ENCODE results near the gene ZFAND2B. TPM values are rescaled to one million over a fixed set of nuclear protein-coding genes. Genes with fewer than 3 reads are reported as not detected.

Gene ZFAND2B
- total RNA-seq, 6 donors from 2014 or later: 38.7 to 59.7 (median 43.3) TPM

DNA sequence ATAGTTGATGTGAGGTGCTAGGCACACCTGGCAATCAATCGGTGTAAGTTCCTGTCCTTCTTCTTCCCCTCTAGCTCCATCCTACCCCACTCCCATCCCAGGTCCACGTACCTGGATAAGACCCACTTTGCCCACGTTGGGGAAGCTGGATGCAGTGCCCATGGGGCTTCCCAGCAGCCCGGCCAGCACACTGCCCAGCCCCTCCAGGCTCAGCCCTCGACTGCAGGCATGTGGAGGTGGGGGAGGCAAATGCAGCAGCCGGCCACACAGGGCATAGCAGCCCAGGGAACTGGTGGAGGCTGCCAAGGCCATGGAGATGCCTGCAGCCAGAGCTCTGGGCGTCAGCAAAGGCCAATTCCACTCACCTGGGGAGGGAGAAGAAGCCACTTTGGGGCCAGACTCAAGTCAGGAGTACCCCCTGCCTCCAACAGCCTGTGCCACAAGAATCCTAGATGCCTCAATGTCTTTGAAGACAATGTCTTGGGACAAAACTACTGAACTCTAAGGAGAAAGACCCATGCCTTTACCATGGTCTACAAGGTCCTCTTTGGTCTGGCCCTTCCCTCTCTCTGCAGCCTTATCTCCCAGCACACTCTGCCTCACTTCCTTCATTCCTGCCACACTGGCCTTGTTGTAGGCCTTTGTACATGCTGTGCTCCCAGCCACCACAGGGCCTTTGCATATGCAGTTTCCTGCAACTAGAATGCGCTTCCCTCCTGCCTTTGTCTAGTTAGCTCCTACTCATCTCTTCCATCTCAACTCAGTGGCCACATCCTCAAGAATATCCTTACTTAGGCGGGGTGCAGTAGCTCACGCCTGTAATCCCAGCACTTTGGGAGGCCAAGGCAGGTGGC, 41.3 kb upstream of the ZFAND2B start:
- whole genome bisulfite sequencing, 2 donors: 88 to 91% methylated on average over 8 to 10 of the region's 10 CpGs
- ATAC-seq (ENCODE audit: low FRiP score in 2 of 2): no peak
- no peaks in the 10 kb centered on the region for H3K9me3 ChIP-seq

DNA sequence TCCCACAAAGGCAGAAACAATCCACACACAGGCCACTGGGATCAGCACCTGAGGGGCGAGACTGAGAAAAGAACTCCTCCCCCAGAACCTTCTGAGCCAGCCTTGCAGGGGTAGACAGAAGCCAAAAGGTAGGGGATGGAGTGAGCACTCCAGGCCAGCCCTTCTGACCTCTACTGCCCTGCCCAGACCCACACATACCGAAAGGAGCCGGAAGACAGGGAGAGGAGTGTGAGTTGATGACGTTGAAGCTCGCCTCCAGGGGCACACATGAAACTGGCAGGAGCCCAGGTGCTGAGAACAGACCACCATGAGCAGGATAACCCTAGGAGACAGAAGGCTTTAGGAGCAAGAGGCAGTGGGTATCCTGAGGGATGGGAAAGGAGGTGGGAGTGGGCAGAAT, 38.6 kb upstream of the ZFAND2B start:
- DNase-seq (no peak), ATAC-seq (ENCODE audit: low FRiP score in 2 of 2) (no peak)
- Histone ChIP-seq H3K4me1 (peaks cover 0 to 9% (median 8%) of the 10 kb centered on the region in 4 donors), H3K27me3 (no peaks in the 10 kb centered on the region), H3K4me3 (no peak overlapping the region), H3K36me3 (peaks cover 0 to 16% (median 11%) of the 10 kb centered on the region in 4 donors), H3K27ac (no peak overlapping the region), H3K9me3 (no peaks in the 10 kb centered on the region)
- 76 to 82% methylated on average over 5 of the region's 5 CpGs for WGBS, 2 donors
- no peak for TF ChIP-seq POLR2A (IDR thresholded peaks at IDR 0.05)
- TF ChIP-seq, protein P1, sequence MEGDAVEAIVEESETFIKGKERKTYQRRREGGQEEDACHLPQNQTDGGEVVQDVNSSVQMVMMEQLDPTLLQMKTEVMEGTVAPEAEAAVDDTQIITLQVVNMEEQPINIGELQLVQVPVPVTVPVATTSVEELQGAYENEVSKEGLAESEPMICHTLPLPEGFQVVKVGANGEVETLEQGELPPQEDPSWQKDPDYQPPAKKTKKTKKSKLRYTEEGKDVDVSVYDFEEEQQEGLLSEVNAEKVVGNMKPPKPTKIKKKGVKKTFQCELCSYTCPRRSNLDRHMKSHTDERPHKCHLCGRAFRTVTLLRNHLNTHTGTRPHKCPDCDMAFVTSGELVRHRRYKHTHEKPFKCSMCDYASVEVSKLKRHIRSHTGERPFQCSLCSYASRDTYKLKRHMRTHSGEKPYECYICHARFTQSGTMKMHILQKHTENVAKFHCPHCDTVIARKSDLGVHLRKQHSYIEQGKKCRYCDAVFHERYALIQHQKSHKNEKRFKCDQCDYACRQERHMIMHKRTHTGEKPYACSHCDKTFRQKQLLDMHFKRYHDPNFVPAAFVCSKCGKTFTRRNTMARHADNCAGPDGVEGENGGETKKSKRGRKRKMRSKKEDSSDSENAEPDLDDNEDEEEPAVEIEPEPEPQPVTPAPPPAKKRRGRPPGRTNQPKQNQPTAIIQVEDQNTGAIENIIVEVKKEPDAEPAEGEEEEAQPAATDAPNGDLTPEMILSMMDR (IDR thresholded peaks at IDR 0.05): no peak

More for the DNA sequence above, 41.3 kb upstream of the ZFAND2B start:
- Histone ChIP-seq H3K27me3 (no peaks in the 10 kb centered on the region), H3K4me1 (peaks cover 5 to 6% (median 5%) of the 10 kb centered on the region in 4 donors), H3K27ac (no peak overlapping the region), H3K4me3 (no peak overlapping the region), H3K36me3 (no peaks in the 10 kb centered on the region)
- DNase-seq: no peak
- TF ChIP-seq POLR2AphosphoS5 (IDR thresholded peaks at IDR 0.05) (no peak), EP300 (IDR thresholded peaks at IDR 0.05) (no peak), POLR2A (IDR thresholded peaks at IDR 0.05) (no peak)
- TF ChIP-seq, protein P1 (IDR thresholded peaks at IDR 0.05): no peak

DNA sequence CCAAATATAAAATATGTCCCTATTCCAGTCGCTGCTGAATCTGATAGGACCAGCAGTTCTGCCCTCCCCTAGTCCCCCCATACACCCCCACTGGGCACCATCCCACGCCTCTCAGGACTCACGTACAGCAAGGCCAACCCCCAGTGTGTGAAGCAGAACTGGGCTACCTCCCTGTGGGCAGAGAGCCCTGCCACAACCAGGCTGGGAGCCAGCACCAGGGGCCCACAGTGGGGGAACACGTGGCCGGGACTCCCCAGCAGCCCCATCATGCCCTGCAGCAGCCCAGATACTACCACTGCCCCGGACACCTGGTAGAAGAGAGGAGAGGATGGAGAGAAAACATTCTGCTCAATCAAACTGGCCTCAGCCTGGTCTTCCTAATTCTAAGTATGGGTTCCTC, 38.1 kb upstream of the ZFAND2B start:
- ATAC-seq (ENCODE audit: low FRiP score in 2 of 2): no peak
- Histone ChIP-seq H3K27me3 (no peaks in the 10 kb centered on the region), H3K36me3 (peaks cover 0 to 21% (median 16%) of the 10 kb centered on the region in 4 donors), H3K27ac (no peak overlapping the region), H3K4me1 (peaks cover 0 to 9% (median 8%) of the 10 kb centered on the region in 4 donors), H3K4me3 (no peak overlapping the region), H3K9me3 (no peaks in the 10 kb centered on the region)
- no peak for TF ChIP-seq POLR2AphosphoS5 (IDR thresholded peaks at IDR 0.05)
- TF ChIP-seq EP300 (IDR thresholded peaks at IDR 0.05): no peak
- TF ChIP-seq POLR2A (IDR thresholded peaks at IDR 0.05): no peak
- TF ChIP-seq, protein P1 (IDR thresholded peaks at IDR 0.05): no peak
- 38 to 53% methylated on average over 5 to 6 of the region's 6 CpGs for WGBS, 2 donors
- no peak for DNase-seq

DNA sequence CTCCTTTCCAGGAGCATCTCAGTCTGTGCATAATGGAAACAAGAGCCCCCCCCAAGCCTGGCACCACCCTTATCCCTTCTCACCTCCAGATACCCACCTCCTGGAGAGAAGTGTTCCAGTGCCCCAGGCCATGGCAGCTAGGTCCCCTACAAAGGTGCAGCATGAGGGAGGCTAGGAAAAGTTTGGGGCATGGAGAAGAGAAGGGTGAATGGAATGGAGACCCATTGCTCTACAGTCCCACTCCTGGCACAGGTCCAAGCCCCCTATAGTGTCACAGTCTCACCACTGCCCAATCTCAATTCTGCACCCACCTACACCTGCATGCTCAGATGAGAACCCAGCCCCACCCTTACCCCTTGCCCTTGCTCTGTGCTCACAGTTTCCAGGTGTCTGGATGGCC, 37.6 kb upstream of the ZFAND2B start:
- Histone ChIP-seq H3K4me1 (peaks cover 0 to 12% (median 8%) of the 10 kb centered on the region in 4 donors), H3K4me3 (no peak overlapping the region), H3K9me3 (no peaks in the 10 kb centered on the region), H3K36me3 (peaks cover 4 to 25% (median 20%) of the 10 kb centered on the region in 4 donors), H3K27ac (no peak overlapping the region), H3K27me3 (no peaks in the 10 kb centered on the region)
- ATAC-seq (ENCODE audit: low FRiP score in 2 of 2) (no peak), DNase-seq (peak in 1 of 2 donors; percentile 16)
- TF ChIP-seq EP300 (IDR thresholded peaks at IDR 0.05): no peak
- no peak for TF ChIP-seq POLR2A (IDR thresholded peaks at IDR 0.05)
- TF ChIP-seq, protein P1 (IDR thresholded peaks at IDR 0.05): no peak
- no peak for TF ChIP-seq POLR2AphosphoS5 (IDR thresholded peaks at IDR 0.05)

Data from upper lobe of left lung (tissue), 6 donors.